Stimulated activated CD8-positive, alpha-beta memory T cell treated with anti-CD3 and anti-CD28 coated beads, Interleukin-2, amount 100 ng/mL, for 1 hour (primary cell): Measurements from ENCODE around the gene KRTAP4-4.
"Not testable (repeated sequence)": the region's sequence is repeated elsewhere in the genome, so short reads cannot be mapped to it uniquely, and the experiment has no call there.

ENCODE experiments used
- DNase-seq, 2 donors: peaks; one replicate each; pipeline ENCODE4 v3.0.0-alpha.2; 2020; ENCODE audit warnings: low read depth in 2 of 2

The KRTAP4-4 gene

DNA sequence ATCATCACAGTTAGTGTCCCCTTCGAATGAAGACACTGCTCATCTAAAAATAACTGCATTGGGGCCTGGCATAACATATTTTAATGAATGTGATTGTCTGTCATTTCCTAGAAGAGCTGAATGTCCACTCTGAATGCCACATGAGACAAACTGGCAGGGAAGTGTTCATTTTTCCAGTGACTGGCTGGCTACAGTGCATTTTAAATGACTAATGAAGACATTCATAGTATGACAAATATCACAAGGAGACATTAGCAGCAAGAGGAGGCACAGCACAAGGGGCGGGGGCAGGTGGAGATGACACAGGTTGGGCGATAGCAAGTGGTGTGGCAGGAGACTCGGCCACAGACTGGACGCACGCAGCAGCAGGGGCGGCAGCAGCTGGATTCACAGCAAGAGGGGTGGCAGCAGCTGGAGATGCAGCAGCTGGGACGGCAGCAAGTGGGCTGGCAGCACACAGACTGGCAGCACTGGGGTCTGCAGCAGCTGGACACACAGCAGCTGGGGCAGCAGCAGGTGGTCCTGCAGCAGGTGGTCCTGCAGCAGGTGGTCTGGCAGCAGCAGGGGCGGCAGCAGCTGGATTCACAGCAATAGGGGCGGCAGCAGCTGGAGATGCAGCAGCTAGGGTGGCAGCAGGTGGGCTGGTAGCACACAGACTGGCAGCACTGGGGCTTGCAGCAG lies 11.4 kb downstream of the KRTAP4-4 start:
- DNase-seq = not testable (repeated sequence)

DNA sequence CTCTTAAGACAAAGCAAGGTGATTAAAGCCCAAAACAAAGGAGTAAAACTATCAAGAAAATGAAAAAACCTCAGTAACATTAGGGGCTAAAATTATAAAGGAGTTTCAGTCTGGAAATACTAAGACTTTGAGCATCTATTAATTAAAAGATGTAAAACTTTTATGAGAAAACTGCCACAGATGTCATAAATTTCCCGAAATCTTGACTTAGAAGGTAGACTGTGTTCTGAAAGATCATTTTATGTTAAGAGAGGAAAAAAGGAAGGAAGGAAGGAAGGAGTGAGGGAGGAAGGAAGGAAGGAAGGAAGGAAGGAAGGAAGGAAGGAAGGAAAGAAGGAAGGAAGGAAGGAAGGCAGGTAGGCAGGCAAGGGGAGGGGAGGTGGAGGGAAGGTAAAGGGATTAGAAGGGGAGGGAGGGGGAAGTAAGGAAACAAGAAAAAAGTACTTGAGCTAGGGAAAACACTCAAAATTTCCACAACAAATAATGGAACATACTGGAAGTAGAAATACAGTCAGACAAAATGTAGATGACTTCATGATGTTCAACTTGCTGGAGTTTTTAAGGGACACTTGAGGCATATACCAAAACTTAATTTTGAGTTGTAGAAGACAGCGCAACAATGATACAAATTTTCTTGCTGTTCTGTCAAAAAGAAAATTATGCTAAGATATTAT lies 12.9 kb downstream of the KRTAP4-4 start:
- no peak for DNase-seq

DNA sequence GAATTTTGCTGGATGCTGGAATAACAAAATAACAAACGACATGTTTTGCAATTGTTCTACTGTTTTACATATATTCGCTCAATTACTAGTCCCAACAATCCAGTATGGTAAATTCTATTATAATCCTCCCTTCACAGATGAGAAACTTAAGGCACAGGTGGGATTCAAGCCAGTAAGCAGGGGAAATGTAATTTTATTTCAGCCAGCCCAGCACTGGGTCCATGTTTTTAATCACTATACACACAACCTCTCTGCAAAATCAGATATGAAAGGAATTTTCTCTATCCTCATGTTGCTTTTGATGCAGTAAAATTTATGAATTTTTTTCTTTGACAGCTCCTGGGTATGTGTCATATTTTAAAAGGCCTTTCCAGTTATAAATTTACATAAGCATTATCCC lies 15.3 kb downstream of the KRTAP4-4 start:
- no peak for DNase-seq

DNA sequence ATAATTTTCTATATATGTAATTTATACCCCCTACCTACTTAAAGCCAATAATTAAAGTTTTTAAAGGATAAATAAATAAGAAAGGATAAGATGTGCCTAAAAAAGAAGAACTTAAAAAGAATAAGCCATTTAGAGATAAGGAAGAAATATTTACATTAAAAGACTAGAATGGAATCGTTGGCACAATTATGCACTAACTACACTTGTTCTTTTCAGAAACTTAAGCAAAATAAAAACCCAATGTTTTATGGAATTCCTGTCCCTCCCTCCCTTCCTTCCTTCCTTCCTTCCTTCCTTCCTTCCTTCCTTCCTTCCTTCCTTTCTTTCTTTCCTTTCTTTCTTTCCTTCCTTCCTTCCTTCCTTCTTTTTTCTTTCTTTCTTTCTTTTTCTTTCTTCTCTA lies 15.7 kb downstream of the KRTAP4-4 start:
- DNase-seq = no peak

DNA sequence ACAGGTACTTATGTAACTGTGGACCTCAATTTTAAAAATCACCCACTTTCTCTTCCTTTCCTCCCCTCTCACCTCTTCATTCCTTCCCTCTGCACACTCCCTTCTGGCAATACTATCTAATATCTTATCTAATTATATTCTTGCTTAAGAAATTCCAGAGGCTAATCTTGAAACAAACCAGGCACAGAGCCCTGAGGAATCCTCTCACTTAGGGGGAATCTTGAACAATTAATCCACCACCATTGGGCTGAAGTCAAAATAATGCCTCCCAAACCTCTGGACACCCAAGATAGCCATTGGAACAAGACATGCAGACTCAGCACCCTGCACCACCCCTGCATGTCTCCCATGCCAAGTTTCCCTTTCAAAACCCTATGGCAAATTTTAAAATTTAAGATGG lies 19.2 kb downstream of the KRTAP4-4 start:
- no peak for DNase-seq

DNA sequence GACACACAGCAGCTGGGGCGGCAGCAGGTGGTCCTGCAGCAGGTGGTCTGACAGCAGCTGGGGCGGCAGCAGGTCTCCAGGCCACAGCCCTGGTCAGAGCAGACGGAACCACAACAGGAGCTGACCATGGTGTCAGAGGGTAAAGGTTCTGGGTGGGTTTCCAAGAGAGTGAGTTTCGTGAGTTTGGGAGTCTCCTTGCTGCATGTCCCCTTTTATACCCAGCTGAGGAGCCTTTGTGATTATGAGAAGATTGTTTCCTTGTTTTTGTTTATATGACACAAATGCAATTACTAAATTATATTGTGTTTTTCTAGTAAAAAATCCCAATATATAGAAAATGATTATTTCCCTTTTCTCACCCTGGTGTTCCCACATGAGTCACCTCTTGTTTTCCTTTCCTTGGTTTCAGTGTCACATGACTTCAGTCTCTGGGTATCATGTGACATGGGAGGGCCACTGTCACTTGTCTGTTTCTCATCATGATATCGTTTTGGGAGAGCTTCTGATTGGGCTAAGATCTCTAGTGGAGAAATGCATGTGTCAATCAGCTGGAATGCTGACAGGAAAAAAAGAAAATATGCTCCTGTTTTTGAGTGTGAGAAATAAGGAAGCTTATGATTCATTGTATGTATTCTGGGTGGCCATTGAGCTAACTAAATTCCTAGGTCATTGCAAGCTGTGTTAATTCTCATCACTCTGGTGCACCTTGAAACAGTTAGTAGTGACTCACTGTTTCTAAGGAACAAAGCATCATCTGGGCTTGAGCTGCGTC lies 20.0 kb downstream of the KRTAP4-4 start, which contains the start of gene KRTAP4-6:
KRTAP4-6 (minus strand) TSS at position 185 of the 772 bp plus-strand sequence; CDS start at position 128, 57 bp downstream.
- no peak for DNase-seq

DNA sequence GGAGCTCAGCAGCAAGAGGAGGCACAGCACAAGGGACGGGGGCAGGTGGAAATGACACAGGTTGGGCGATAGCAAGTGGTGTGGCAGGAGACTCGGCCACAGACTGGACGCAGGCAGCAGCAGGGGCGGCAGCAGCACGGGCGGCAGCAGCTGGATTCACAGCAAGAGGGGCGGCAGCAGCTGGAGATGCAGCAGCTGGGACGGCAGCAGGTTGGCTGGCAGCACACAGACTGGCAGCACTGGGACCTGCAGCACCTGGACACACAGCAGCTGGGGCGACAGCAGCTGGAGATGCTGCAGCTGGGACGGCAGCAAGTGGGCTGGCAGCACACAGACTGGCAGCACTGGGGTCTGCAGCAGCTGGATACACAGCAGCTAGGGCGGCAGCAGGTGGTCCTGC lies 20.7 kb downstream of the KRTAP4-4 start:
- DNase-seq = not testable (repeated sequence)

DNA sequence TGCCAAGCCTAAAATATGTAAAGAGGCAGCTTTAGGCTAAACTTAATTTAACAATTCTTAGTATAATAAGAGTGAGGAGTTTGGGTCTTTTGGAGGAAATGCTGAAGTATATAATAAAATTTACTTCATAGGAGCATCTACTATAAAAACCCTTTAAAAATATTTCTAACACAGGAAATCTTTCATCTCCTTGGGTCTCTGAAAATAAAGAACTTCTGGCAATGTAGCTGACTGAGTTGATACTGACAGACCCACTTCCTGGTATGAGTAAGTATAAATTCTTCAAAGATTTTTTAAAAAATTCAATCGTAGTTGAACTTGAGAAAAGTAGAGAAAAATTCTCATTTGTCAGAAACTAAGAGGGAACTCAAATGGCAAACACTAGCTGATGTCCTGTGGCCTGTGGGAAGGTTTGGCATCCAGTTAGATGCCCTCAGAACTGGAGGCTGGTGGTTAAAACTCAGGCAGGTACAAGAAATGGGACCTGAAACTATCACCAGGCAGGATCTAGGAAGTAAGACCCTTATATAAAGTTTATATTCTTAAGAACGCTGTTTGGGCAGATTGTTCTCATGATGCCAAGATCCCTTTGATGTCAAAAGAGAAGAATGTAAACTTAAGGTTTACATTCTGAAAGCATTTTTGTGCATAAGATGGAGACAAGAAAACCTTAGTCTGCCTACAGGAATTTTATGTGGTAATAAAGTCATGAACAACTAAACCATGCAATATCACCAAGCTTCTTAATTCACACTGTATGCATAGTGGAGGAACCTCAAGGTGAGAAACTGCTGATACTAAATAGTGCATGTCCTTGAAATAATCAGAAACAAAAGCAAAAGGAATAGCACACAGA lies 26.4 kb downstream of the KRTAP4-4 start:
- no peak for DNase-seq

DNA sequence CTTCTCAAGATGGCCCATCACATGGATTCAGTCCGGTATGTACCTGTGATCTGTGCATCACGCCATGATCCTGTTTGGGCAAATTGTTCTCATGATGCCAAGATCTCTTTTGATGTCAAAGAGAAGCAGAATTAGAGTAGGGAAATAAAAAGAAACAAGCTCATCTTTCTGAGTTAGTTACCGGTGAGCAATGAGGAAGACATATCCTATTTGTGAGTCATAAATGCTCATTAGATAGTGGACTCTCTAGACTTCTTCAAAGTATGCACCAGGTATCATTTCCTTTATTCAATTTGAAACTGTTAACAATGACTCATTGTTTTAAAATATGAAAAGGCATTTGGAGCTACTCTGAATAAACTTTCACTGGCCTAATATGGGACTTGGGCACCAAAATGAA lies 28.6 kb downstream of the KRTAP4-4 start:
- no peak for DNase-seq

DNA sequence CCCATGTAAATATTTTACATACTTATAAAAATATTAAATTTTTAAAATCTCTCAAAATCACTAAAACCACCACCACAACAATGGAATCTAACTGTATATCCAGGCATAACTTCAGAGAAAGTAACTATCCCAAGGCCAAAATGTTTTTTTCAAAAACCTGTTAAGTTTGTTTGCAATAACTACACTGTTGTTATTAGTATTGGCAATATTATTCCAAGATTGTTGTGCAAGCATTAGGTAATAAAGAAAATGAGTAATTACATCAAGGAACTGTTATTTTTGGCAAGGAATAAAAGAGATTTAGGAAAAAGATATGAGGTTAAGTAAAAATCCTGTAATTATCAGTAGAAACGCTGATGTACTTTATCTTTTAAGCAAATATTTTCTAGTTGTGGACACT lies 33.2 kb downstream of the KRTAP4-4 start:
- DNase-seq = no peak

DNA sequence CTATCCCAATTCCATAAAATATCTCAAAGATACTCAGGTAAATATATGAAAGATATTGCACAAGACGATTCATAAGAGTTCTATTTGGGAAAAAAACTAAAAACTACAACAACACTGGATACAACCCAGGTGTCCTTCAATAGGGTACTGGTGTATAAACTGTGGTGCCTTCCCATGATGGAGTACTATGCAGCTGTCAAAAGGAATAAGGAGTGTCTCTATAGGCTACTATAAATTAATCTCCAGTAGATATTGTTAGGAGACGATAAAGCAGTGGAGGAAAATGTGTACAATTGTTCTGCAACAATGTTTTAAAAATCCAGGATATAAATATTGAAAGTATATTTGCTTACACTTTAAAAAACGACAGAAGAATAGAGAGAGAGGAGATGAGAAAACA lies 34.1 kb downstream of the KRTAP4-4 start:
- DNase-seq = no peak

DNA sequence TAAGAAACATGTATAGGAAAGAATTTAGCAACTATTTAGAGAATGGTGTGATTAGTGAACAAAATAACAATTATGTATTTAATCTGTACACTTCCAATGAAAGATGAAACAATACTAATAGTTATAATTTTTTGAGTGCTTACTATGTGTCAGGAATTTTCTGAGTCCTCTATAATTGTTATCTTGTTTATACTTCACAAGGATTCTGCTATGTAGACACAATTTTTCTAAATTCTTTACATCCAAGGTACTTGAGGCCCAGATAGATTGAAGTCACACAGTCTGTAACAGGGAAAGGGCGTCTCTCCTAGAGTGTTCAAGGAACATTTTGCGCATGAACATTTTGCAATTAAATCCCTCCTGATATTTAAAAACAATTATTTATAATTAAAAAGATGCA lies 35.5 kb downstream of the KRTAP4-4 start:
- DNase-seq = no peak

DNA sequence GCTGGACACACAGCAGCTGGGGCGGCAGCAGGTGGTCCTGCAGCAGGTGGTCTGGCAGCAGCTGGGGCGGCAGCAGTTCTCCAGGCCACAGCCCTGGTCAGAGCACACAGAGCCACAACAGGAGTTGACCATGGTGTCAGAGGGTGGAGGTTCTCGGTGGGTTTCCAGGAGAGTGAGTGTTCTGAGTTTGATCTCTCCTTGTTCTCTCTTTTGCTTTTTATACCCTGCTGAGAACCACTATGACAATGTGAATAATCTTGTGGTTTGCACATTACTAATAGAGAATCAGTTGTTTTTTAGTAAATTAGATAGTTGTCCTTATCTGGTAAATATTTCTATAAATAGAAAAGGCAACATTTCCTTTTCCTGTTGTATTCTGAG lies 36.6 kb downstream of the KRTAP4-4 start, which contains the start of gene KRTAP4-12:
KRTAP4-12 (minus strand) TSS at position 192 of the 381 bp plus-strand sequence; CDS start at position 132, 60 bp downstream.
- DNase-seq = not testable (repeated sequence)

DNA sequence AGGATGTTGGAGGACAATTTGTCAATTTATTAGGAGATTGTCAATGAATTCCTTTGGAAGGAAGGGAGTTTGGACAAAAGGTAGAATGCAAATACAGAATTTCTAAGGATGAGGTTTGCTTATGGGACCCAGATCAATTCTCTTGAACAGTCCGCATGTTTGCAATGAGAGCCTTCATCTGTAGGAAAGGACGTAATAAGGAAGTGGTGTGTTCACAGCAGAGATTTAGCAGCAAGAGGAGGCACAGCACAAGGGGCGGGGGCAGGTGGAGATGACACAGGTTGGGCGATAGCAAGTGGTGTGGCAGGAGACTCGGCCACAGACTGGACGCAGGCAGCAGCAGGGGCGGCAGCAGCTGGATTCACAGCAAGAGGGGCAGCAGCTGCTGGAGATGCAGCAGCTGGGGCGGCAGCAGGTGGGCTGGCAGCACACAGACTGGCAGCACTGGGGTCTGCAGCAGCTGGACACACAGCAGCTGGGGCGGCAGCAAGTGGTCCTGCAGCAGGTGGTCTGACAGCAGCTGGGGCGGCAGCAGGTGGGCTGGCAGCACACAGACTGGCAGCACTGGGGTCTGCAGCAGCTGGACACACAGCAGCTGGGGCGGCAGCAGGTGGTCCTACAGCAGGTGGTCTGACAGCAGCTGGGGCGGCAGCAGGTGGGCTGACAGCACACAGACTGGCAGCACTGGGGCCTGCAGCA lies 37.1 kb downstream of the KRTAP4-4 start:
- DNase-seq = not testable (repeated sequence)

DNA sequence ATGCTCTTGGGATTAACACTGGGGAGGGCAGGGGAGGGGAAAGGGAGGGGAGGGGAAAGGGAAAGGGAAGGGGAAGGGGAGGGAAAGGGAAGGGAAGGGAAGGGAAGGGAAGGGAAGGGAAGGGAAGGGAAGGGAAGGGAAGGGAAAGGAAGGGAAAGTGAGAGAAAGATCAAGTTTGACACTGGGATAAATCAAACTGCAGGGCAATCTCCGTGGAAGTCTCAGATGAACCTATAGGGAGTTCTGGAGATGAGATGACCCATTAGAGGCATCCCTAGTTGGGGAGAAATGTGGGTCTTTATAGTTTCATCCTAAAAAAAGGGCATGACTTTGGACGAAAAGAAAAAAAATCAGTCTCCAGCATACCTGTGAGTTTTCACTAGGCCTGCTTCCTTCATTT lies 38.8 kb downstream of the KRTAP4-4 start:
- DNase-seq = no peak

DNA sequence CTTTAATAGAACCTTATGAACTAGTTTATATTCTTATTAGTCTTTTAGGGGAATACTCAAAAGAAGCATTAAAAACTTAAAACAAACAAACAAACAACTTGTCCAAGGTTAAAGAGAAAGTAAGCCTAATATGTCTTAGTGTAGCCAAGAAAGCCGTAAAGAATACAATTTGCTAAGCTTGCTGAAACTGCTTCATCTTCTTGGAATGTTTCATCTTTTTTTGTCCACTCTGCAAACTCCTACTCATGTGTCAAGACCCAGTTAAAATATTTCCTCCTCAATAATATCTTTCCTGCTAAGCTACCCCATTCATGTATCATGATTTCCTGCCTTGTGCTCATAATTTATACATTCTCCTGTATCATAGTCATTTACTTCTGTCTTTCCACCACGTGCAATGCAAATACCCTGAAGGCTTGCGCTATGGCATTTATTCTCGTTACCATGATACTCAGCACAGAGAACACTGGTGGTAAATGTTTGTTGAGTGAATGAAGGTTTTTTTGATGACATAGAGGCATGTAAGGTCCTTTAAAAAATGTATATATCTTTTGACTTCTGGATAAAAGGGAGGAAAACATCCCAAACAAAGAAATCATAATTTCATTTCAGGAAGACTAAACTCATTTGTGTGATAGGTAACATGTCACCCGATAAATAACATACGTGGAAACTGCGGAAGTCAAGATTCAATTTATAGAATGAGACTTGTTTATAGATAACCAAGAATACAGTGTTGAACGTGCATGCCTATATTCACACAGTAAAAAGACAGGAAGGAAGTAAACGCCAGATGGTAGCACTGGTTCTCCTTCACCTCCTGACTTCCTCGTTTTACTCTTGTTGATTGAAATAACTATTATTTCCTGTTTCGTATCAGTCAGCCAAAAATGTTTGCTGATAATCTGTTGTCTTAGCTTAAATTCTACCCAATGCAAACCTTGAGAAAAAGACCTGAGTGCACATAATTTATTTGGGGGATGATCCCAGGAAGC lies 40.6 kb downstream of the KRTAP4-4 start:
- DNase-seq = not testable (repeated sequence)

DNA sequence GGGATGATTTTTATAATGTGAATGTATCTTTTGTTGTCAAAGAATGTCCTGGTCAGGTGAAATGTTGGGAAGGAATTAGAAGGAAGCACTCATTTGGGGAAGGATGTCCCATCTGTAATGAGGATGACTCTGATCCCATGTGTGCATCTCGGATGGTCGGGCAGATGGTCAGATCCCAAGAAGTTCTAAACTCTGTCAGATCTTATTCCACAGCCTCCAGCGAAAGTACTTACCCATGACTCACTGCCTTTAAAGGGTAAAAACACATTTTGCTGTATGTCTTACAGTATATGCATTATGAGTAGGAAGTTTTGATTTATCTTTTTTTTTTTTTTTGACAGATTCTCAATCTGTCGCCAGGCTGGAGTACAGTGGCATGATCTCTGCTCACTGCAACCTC lies 41.8 kb downstream of the KRTAP4-4 start:
- DNase-seq = no peak

DNA sequence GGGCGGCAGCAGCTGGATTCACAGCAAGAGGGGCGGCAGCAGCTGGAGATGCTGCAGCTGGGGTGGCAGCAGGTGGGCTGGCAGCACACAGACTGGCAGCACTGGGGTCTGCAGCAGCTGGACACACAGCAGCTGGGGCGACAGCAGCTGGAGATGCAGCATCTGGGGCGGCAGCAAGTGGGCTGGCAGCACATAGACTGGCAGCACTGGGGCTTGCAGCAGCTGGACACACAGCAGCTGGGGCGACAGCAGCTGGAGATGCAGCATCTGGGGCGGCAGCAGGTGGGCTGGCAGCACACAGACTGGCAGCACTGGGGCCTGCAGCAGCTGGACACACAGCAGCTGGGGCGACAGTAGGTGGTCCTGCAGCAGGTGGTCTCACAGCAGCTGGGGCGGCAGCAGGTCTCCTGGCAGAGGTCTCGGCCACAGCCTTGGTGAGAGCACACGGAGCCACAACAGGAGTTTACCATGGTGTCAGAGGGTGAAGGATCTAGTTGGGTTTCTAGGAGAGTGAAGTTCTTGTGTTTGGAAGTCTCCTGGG lies 42.6 kb downstream of the KRTAP4-4 start, which contains the start of gene KRTAP4-11:
KRTAP4-11 (minus strand) TSS at position 528 of the 541 bp plus-strand sequence; CDS start at position 470, 58 bp downstream.
- not testable (repeated sequence) for DNase-seq

DNA sequence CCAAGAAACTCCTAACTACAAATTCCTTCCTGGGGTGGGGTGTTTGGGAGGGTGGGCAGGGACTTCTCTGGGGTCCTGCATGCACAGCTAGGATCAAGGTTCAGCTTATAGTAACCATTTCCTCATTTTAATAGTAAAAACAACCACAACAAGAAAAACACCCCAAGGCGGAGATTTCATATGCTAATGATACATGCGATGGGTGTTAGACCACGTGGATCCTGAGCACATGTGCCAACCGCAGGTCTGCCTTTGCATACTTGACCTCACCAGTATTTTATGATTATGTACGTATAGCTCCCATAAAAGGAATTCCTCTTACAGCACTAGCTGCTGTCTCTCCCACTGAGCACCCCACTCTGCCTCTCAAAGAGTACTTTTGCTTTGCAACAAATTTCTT lies 44.3 kb downstream of the KRTAP4-4 start:
- DNase-seq = no peak
